DND-41 (cell line): ENCODE measurements around the gene PTGR2.
A peak's percentile ranks its signal among the peaks of the same experiment; 100 is the strongest.

Experiments used
- ATAC-seq: fragments of 200-7000 bp; cut with Tn5 transposase; 3 replicates; pipeline ENCODE4 v1.9.1; 2021; ENCODE audit warnings: low read depth; ENCODE audit not compliant: insufficient read depth
- DNase-seq: peaks from one replicate; pipeline ENCODE4 v3.0.0-alpha.2; 2020
- H2AFZ ChIP-seq: 2 replicates; pipeline ENCODE4 v1.6.0; 2012; ENCODE audit warnings: low read depth, low read length
- H3K27ac ChIP-seq: 2 replicates; pipeline ENCODE4 v1.5.1; 2012; ENCODE audit warnings: low read length, inconsistent platforms
- H3K27me3 ChIP-seq: fragments of 200-600 bp; sonication (generic); 2 replicates; pipeline ENCODE4 v1.6.0; 2012; ENCODE audit warnings: low read length, mild to moderate bottlenecking, inconsistent platforms; ENCODE audit not compliant: insufficient read depth, poor library complexity
- H3K36me3 ChIP-seq: 2 replicates; pipeline ENCODE4 v1.5.1; 2012; ENCODE audit warnings: low read length, inconsistent platforms; ENCODE audit not compliant: insufficient read depth
- H3K4me1 ChIP-seq: 2 replicates; pipeline ENCODE4 v1.5.1; 2012; ENCODE audit warnings: mild to moderate bottlenecking, low read length; ENCODE audit not compliant: insufficient read depth
- H3K4me2 ChIP-seq: 2 replicates; pipeline ENCODE4 v1.6.0; 2012; ENCODE audit warnings: mild to moderate bottlenecking, moderate library complexity, low read length, inconsistent platforms; ENCODE audit not compliant: insufficient read depth
- H3K4me3 ChIP-seq, 2 experiments: fragments of 200-600 bp in 1 of 2; shearing (Covaris generic) in 1 of 2; 2 replicates each; pipeline ENCODE4 v1.5.1; 2012 to 2016; ENCODE audit warnings: inconsistent platforms in 2 of 2, low read length in 2 of 2, mild to moderate bottlenecking in 2 of 2, low read depth in 1 of 2, moderate library complexity in 1 of 2
- H3K79me2 ChIP-seq: 2 replicates; pipeline ENCODE4 v1.6.0; 2012; ENCODE audit warnings: low read length, inconsistent platforms; ENCODE audit not compliant: insufficient read depth
- H3K9ac ChIP-seq: 2 replicates; pipeline ENCODE4 v1.6.0; 2012; ENCODE audit warnings: low read depth, mild to moderate bottlenecking, inconsistent platforms, low read length, moderate library complexity
- H3K9me3 ChIP-seq: 2 replicates; pipeline ENCODE4 v1.5.1; 2012; ENCODE audit warnings: low read length, moderate library complexity, mild to moderate bottlenecking, inconsistent platforms; ENCODE audit not compliant: insufficient read depth, severe bottlenecking
- H4K20me1 ChIP-seq: 2 replicates; pipeline ENCODE4 v1.6.0; 2012; ENCODE audit warnings: low read length; ENCODE audit not compliant: insufficient read depth
- EZH2 ChIP-seq: IDR thresholded peaks from 3 replicates; pipeline ENCODE4 v1.6.1; 2012; ENCODE audit warnings: borderline replicate concordance, low read depth, mild to moderate bottlenecking, moderate library complexity, low read length, inconsistent platforms; ENCODE audit not compliant: severe bottlenecking
- TF ChIP-seq, protein P1 (sequence below): IDR thresholded peaks from 2 replicates; pipeline ENCODE4 v1.5.1; 2012; ENCODE audit warnings: borderline replicate concordance, low read length, moderate library complexity, mild to moderate bottlenecking; ENCODE audit not compliant: poor library complexity, severe bottlenecking; ENCODE audit errors: extremely low read depth

PTGR2 gene

DNA sequence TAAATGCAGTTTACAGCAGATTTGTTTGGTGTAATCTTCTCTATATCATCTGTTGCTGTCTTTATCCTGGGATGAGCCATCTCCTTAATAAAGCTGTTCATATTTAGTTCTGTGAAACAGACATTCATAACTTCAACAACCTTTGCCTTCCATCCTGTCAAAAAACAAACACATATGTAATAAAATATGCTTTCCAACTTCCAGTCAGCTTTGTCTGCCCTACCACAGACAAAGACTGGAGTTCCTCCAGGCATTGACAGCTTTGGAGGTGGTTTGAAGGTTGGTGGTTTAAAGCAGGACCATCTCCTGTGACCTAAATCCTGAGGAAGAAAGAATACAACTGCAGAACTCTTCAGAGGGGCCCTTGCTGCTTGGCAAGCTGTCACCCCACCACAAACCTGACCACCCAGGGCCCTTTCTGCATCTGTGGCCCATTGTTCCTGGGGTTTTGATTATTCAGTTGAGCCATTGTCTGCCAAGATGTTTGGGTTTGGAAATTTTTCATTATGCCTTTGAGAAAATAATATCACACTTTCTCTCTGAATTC lies 28.2 kb upstream of the PTGR2 start:
- H3K27ac ChIP-seq: no peak overlapping the region
- no peak overlapping the region for H3K4me3 ChIP-seq
- H3K4me2 ChIP-seq: no peak overlapping the region
- H3K9ac ChIP-seq: no peak overlapping the region
- H3K9me3 ChIP-seq: no peaks in the 10 kb centered on the region
- TF ChIP-seq, protein P1, sequence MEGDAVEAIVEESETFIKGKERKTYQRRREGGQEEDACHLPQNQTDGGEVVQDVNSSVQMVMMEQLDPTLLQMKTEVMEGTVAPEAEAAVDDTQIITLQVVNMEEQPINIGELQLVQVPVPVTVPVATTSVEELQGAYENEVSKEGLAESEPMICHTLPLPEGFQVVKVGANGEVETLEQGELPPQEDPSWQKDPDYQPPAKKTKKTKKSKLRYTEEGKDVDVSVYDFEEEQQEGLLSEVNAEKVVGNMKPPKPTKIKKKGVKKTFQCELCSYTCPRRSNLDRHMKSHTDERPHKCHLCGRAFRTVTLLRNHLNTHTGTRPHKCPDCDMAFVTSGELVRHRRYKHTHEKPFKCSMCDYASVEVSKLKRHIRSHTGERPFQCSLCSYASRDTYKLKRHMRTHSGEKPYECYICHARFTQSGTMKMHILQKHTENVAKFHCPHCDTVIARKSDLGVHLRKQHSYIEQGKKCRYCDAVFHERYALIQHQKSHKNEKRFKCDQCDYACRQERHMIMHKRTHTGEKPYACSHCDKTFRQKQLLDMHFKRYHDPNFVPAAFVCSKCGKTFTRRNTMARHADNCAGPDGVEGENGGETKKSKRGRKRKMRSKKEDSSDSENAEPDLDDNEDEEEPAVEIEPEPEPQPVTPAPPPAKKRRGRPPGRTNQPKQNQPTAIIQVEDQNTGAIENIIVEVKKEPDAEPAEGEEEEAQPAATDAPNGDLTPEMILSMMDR: no peak
- no peak for TF ChIP-seq EZH2
- no peaks in the 10 kb centered on the region for H3K4me1 ChIP-seq
- peaks cover 8% of the 10 kb centered on the region for H3K27me3 ChIP-seq
- no peaks in the 10 kb centered on the region for H3K36me3 ChIP-seq
- DNase-seq (no peak), ATAC-seq (no peak)
- H4K20me1 ChIP-seq: no peaks in the 10 kb centered on the region
- no peaks in the 10 kb centered on the region for H3K79me2 ChIP-seq
- H2AFZ ChIP-seq: 0 out of 2 replicates have a peak overlapping the region, but pooled peaks have one; percentile 5

DNA sequence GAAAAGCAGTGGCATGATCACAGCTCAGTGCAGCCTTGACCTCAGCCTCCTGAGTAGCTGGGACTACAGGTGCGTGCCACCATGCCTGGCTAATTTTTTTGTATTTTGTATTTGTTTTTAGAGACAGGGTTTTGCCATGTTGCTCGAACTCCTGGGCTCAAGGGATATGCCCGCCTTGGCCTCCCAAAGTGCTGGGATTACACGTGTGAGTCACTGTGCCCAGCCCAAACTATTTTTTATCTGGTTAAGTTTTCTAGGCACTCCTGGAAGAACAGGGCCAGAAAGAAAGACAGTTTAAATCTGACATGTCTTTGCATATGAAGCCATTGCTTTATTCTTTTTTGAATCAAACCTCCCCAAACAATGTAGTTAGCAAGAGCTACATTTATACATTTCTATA lies 27.5 kb upstream of the PTGR2 start:
- ATAC-seq: no peak
- H3K27ac ChIP-seq: no peak overlapping the region
- peaks cover 8% of the 10 kb centered on the region for H3K27me3 ChIP-seq
- no peaks in the 10 kb centered on the region for H3K4me1 ChIP-seq
- H3K4me2 ChIP-seq: no peak overlapping the region
- H2AFZ ChIP-seq: no peak overlapping the region
- no peak for DNase-seq
- H4K20me1 ChIP-seq: no peaks in the 10 kb centered on the region
- TF ChIP-seq EZH2: no peak
- TF ChIP-seq, protein P1: no peak
- H3K9me3 ChIP-seq: no peaks in the 10 kb centered on the region
- no peaks in the 10 kb centered on the region for H3K79me2 ChIP-seq
- H3K4me3 ChIP-seq: no peak overlapping the region
- H3K36me3 ChIP-seq: no peaks in the 10 kb centered on the region
- no peak overlapping the region for H3K9ac ChIP-seq

DNA sequence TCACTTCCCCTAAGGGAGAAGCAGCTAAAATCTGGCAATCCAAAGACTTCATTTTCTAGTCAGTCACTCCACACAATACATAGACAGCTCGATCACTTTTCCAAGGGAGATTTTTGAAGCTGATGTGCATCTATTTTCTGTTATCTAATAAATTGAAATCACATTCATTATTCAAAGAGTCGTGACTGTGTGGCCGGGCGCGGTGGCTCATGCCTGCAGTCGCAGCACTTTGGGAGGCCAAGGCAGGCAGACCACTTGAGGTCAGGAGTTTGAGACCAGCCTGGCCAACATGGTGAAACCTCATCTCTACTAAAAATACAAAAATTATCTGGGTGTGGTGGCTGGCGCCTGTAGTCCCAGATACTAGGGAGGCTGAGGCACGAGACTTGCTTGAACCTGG lies 27.1 kb upstream of the PTGR2 start:
- TF ChIP-seq EZH2: no peak
- TF ChIP-seq, protein P1: no peak
- Histone ChIP-seq H3K4me2 (no peak overlapping the region), H3K27me3 (peaks cover 8% of the 10 kb centered on the region), H3K9me3 (no peaks in the 10 kb centered on the region), H3K9ac (no peak overlapping the region), H3K79me2 (no peaks in the 10 kb centered on the region), H2AFZ (no peak overlapping the region), H3K4me1 (no peaks in the 10 kb centered on the region), H3K36me3 (no peaks in the 10 kb centered on the region), H3K27ac (no peak overlapping the region), H4K20me1 (no peaks in the 10 kb centered on the region), H3K4me3 (no peak overlapping the region)
- DNase-seq (no peak), ATAC-seq (no peak)
